Measurements from ENCODE around the gene SMC1B. TPM values are rescaled to one million over a fixed set of nuclear protein-coding genes. Genes with fewer than 3 reads are reported as not detected.

SMC1B gene
- total and polyA plus RNA-seq, 2 experiments from 2014 or later, result 0.10 TPM; not detected in 1

- Mint-ChIP-seq H3K9me3 (peaks cover 26% of the 10 kb centered on the region), H3K4me3 (no peak overlapping the region), H3K36me3 (ENCODE audit: low read depth) (no peaks in the 10 kb centered on the region; the same call in 1 of the 3 replicates)
Measured at GRCh38 chr22:45376703-45377102, 36.7 kb downstream of the SMC1B start.

More at GRCh38 chr22:45376703-45377102, 36.7 kb downstream of the SMC1B start:
- Histone ChIP-seq H3F3A (replicated peaks; ENCODE audit: low read depth) (no peaks in the 10 kb centered on the region), H3K27me3 (ENCODE audit: insufficient read depth) (no peaks in the 10 kb centered on the region), H3K4me1 (ENCODE audit: insufficient read depth) (no peaks in the 10 kb centered on the region), H3K4me2 (no peak overlapping the region), H2AFZ (no peak overlapping the region), H4K20me1 (replicated peaks; ENCODE audit: insufficient read depth) (no peaks in the 10 kb centered on the region), H3K36me3 (ENCODE audit: insufficient read depth) (no peaks in the 10 kb centered on the region), H3K27ac (ENCODE audit: low read depth) (no peak overlapping the region), H3K4me3 (no peak overlapping the region), H3K9me2 (ENCODE audit: insufficient read depth) (no peaks in the 10 kb centered on the region), H3K79me2 (replicated peaks; ENCODE audit: insufficient read depth) (no peaks in the 10 kb centered on the region)
- DNase-seq (ENCODE audit: low spot score), result no peak
- ATAC-seq, result no peak
- no peak for TF ChIP-seq ZNF331 (CRISPR knock-in tag; IDR thresholded peaks at IDR 0.05; ENCODE audit: low read depth)
- TF ChIP-seq ZNF462 (CRISPR knock-in tag; IDR thresholded peaks at IDR 0.05), result no peak
- no peak for TF ChIP-seq NANOG (IDR thresholded peaks at IDR 0.05; ENCODE audit: borderline replicate concordance)
- TF ChIP-seq CTCF (conservative IDR thresholded peaks at IDR 0.05; ENCODE audit: low read depth in 2 of 2), result no peak
- TF ChIP-seq JUNB (IDR thresholded peaks at IDR 0.05; ENCODE audit: unreplicated experiment), result no peak
- TF ChIP-seq STAT1 (IDR thresholded peaks at IDR 0.05; ENCODE audit: unreplicated experiment), result no peak
- TF ChIP-seq, protein P1, sequence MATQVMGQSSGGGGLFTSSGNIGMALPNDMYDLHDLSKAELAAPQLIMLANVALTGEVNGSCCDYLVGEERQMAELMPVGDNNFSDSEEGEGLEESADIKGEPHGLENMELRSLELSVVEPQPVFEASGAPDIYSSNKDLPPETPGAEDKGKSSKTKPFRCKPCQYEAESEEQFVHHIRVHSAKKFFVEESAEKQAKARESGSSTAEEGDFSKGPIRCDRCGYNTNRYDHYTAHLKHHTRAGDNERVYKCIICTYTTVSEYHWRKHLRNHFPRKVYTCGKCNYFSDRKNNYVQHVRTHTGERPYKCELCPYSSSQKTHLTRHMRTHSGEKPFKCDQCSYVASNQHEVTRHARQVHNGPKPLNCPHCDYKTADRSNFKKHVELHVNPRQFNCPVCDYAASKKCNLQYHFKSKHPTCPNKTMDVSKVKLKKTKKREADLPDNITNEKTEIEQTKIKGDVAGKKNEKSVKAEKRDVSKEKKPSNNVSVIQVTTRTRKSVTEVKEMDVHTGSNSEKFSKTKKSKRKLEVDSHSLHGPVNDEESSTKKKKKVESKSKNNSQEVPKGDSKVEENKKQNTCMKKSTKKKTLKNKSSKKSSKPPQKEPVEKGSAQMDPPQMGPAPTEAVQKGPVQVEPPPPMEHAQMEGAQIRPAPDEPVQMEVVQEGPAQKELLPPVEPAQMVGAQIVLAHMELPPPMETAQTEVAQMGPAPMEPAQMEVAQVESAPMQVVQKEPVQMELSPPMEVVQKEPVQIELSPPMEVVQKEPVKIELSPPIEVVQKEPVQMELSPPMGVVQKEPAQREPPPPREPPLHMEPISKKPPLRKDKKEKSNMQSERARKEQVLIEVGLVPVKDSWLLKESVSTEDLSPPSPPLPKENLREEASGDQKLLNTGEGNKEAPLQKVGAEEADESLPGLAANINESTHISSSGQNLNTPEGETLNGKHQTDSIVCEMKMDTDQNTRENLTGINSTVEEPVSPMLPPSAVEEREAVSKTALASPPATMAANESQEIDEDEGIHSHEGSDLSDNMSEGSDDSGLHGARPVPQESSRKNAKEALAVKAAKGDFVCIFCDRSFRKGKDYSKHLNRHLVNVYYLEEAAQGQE (IDR thresholded peaks at IDR 0.05; ENCODE audit: unreplicated experiment), result no peak
- no peak for TF ChIP-seq EZH2 (IDR thresholded peaks at IDR 0.05; ENCODE audit: low read depth, unreplicated experiment)
- TF ChIP-seq, protein P2, sequence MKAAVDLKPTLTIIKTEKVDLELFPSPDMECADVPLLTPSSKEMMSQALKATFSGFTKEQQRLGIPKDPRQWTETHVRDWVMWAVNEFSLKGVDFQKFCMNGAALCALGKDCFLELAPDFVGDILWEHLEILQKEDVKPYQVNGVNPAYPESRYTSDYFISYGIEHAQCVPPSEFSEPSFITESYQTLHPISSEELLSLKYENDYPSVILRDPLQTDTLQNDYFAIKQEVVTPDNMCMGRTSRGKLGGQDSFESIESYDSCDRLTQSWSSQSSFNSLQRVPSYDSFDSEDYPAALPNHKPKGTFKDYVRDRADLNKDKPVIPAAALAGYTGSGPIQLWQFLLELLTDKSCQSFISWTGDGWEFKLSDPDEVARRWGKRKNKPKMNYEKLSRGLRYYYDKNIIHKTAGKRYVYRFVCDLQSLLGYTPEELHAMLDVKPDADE (IDR thresholded peaks at IDR 0.05), result no peak
- no peak for TF ChIP-seq CREB1 (CRISPR knock-in tag; IDR thresholded peaks at IDR 0.05; ENCODE audit: low read depth)
- TF ChIP-seq POLR2AphosphoS5 (IDR thresholded peaks at IDR 0.05; ENCODE audit: low read depth), result no peak
- no peak for TF ChIP-seq EZH2phosphoT487 (IDR thresholded peaks at IDR 0.05; ENCODE audit: unreplicated experiment)
- no peak for TF ChIP-seq ZNF114 (CRISPR knock-in tag; IDR thresholded peaks at IDR 0.05)
- no peak overlapping the region for H3K27ac Mint-ChIP-seq
- peaks cover 4% of the 10 kb centered on the region for H3K27me3 Mint-ChIP-seq (ENCODE audit: insufficient read depth, low read depth, poor library complexity)
- no peaks in the 10 kb centered on the region for H3K4me1 Mint-ChIP-seq
